HL-60 (cell line): ENCODE data around the gene CDC5L.

ENCODE experiments used
- DNase-seq, 2 experiments: peaks; one replicate each; pipeline ENCODE4 v3.0.0-alpha.2; 2010 to 2020; ENCODE audit warnings: low read depth in 1 of 2, low spot score in 1 of 2
- H3K27ac ChIP-seq: fragments of 250-450 bp; sonication (Bioruptor Pico); replicated peaks from 2 replicates; pipeline ENCODE4 v1.5.1; 2020; ENCODE audit warnings: mild to moderate bottlenecking, moderate library complexity
- H3K27me3 ChIP-seq: fragments of 250-450 bp; sonication (Bioruptor Pico); 2 replicates; pipeline ENCODE4 v1.5.1; 2021; ENCODE audit warnings: mild to moderate bottlenecking, moderate library complexity; ENCODE audit not compliant: insufficient read depth, poor library complexity, severe bottlenecking
- H3K4me3 ChIP-seq: replicated peaks from 2 replicates; pipeline ENCODE4 v1.5.1; 2011; ENCODE audit warnings: mild to moderate bottlenecking, control low read depth, low read length; ENCODE audit not compliant: insufficient read depth
- CTCF ChIP-seq: IDR thresholded peaks from one replicate; pipeline ENCODE4 v1.5.1; 2011; ENCODE audit warnings: low read length, control low read depth, inconsistent platforms; ENCODE audit not compliant: insufficient read depth
- GABPA ChIP-seq: IDR thresholded peaks from 2 replicates; pipeline ENCODE4 v1.6.1; 2012; ENCODE audit warnings: low read depth
- POLR2AphosphoS5 ChIP-seq: IDR thresholded peaks from 2 replicates; pipeline ENCODE4 v1.6.1; 2012; ENCODE audit warnings: low read depth
- REST ChIP-seq: IDR thresholded peaks from 2 replicates; pipeline ENCODE4 v1.6.1; 2012; ENCODE audit warnings: low read depth; ENCODE audit not compliant: insufficient replicate concordance
- SPI1 ChIP-seq: IDR thresholded peaks from 2 replicates; pipeline ENCODE4 v1.6.1; 2012; ENCODE audit warnings: low read depth, mild to moderate bottlenecking, borderline replicate concordance

Gene CDC5L

GRCh38 chr6:44471271-44471981, 83.9 kb downstream of the CDC5L start:
- Histone ChIP-seq H3K27me3 (no peaks in the 10 kb centered on the region), H3K27ac (no peak overlapping the region), H3K4me3 (no peak overlapping the region)
- TF ChIP-seq CTCF, result no peak
- TF ChIP-seq GABPA, result no peak
- TF ChIP-seq POLR2AphosphoS5, result no peak
- TF ChIP-seq SPI1, result no peak
- TF ChIP-seq REST, result no peak
- DNase-seq, result no peak

GRCh38 chr6:44472250-44472945, 84.9 kb downstream of the CDC5L start:
- no peak overlapping the region for H3K27ac ChIP-seq
- H3K4me3 ChIP-seq, result no peak overlapping the region
- DNase-seq, result no peak
- TF ChIP-seq REST (no peak), CTCF (no peak), POLR2AphosphoS5 (no peak), SPI1 (no peak), GABPA (no peak)
- no peaks in the 10 kb centered on the region for H3K27me3 ChIP-seq

- DNase-seq, result no peak
- Histone ChIP-seq H3K4me3 (no peak overlapping the region), H3K27me3 (no peaks in the 10 kb centered on the region), H3K27ac (no peak overlapping the region)
- TF ChIP-seq POLR2AphosphoS5 (no peak), SPI1 (no peak), CTCF (no peak)
These were observed 86.1 kb downstream of the CDC5L start for GRCh38 chr6:44473393-44474189.
